HL-60/S4 treated with phorbol 12-myristate 13-acetate at 8.2 ng/mL for 4 days and 3 days (cell line): Measurements from ENCODE around the gene GPR141.

Source experiments
- in situ Hi-C: fragments of 300-500 bp; cut with MboI; formaldehyde crosslinking; loops from 2 replicates; pipeline ENCODE4 v1.15.0; 2022; ENCODE audit warnings: low sequenced_read_pairs

Gene GPR141

GRCh38 chr7:37729181-37729580 is 45.6 kb downstream of the GPR141 start:
- in situ Hi-C loops, result loop anchor here (25.0 kb wide), 1 partner anchor 92 kb away; no protein-coding TSS in a partner anchor

GRCh38 chr7:37730501-37730900 is 46.9 kb downstream of the GPR141 start:
- in situ Hi-C loops, result loop anchor here (25.0 kb wide), 1 partner anchor 93 kb away; no protein-coding TSS in a partner anchor

DNA sequence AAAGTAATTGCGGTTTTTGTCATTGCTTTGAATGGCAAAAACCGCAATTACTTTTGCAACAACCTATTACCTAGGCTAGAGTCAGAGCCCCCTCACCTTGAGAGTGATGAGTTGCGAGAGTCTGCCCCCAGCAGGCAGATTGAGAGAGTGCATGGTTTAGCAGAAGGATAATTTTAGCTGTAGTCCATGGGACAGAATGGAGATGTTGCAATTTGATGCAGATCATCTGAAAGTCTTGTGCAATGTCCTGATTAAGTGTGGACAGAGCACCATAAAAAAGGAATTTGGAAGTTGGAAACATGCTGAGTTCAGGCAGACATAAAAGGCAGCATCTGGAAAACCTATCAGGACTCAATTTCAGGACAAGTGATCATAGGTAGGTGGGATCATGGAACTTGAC is 48.7 kb downstream of the GPR141 start:
- in situ Hi-C loops, result loop anchor here (25.0 kb wide), 1 partner anchor 95 kb away; no protein-coding TSS in a partner anchor

DNA sequence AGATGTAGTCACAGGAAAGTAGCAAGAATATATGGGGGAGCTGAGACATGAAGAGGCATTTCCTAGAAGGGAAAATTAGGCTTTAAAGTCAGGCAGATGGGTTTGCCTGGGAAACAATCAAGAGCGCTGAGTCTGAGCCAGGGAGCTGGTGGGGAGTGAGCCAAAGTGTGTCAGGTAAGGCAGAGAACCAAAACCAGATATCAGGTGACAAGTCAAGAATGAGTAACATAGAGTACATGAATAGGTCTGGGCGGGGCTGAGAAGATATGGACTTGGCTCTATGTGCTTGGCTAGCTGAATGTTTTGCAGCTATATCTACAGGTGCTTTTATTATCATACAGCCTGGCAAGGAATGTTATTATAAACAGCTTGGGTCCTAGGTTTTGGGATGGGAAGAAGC is 49.3 kb downstream of the GPR141 start:
- in situ Hi-C loops, result loop anchor here (25.0 kb wide), 1 partner anchor 96 kb away; no protein-coding TSS in a partner anchor

- in situ Hi-C loops, result loop anchor here (25.0 kb wide), 1 partner anchor 98 kb away; no protein-coding TSS in a partner anchor
These were observed 51.6 kb downstream of the GPR141 start for GRCh38 chr7:37735196-37735595.

DNA sequence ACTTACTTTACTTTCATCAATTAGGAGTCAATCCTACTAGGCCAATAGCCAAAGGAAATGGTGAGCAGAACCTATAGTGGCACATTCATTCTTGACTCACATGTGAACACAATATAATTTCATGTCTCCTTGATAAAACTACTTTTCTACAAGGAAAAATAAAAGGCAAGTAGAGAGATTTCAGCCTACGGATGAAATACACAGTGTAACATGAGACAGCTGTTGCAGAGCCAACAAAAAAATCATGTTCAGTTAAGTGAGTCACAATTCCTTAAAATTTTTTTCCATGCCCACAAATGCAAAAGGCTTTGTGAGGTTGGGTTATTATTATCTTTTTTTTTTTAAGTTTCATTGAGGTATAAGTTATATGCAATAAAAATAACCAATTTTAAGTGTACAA is 54.8 kb downstream of the GPR141 start:
- in situ Hi-C loops, result loop anchor here (25.0 kb wide), 1 partner anchor 101 kb away; no protein-coding TSS in a partner anchor

- in situ Hi-C loops, result loop anchor here (25.0 kb wide), 1 partner anchor 103 kb away; no protein-coding TSS in a partner anchor
These were observed 56.8 kb downstream of the GPR141 start for GRCh38 chr7:37740398-37740797.

DNA sequence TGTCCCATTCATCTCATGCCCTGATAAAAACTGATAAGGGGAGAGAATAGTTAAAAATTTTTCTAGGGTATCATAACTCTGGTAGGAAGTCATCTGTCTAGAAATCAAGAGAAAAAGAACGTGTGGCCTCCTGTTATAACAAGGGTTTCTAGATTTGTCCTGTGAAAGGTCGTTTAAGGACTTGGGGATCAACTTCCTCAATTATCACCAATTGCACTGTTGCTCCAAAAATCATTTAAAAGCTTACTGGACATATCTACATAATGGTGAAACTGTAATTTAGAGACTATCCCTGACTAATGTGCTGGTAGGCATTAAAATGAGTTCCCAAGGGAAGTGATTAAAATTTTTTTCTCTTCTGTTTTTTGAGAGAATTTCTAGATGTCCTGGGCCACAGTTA is 58.2 kb downstream of the GPR141 start:
- in situ Hi-C loops, result loop anchor here (25.0 kb wide), 1 partner anchor 104 kb away; no protein-coding TSS in a partner anchor

- in situ Hi-C loops, result no loop called here
These were observed 67.5 kb downstream of the GPR141 start for GRCh38 chr7:37751096-37751495.

- in situ Hi-C loops, result no loop called here
These were observed 70.0 kb downstream of the GPR141 start for GRCh38 chr7:37753398-37754050.

- in situ Hi-C loops, result no loop called here
These were observed 73.4 kb downstream of the GPR141 start for GRCh38 chr7:37756797-37757551.

DNA sequence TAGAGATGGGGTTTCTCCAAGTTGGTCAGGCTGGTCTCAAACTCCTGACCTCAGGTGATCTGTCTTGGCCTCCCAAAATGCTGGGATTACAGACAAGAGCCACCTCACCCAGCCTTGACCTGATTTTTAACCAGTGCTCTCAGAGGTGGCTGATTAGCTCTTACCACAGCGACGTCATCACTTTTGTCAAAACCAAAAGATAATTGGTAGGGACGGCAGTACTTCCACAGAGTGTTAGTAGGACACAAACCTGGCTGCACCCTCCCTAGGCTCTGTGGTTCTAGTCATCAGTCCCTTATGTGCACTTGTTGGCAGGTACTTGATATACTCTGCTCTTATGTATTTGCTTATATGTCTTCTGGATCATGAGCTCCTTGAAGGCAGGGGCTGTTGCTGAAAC is 74.0 kb downstream of the GPR141 start:
- in situ Hi-C loops, result no loop called here

DNA sequence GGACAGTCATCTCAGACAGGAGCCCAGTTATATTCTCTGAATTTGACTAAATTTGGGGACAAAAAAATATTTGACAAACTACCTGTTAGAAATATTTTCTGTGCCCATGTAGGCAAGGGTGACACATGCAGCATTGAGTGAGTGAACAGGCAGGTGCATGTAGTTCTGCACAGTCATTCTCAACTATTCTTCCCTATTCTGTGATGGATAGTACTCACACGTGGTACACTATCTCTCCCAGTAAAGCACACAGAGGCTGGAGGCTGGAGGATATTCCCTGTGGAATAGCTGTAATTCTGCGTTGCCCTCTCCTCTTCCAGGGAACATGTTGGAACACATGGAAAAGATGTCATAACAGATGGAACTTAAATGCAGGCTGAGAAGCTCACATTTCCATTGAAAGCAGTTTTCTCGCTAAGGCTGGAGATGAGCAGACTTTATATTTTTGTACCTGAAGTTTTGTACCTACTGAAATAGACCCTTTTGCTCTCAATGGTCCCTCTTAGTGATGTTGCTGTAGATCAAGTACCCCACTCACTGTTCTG is 75.0 kb downstream of the GPR141 start:
- in situ Hi-C loops, result no loop called here

DNA sequence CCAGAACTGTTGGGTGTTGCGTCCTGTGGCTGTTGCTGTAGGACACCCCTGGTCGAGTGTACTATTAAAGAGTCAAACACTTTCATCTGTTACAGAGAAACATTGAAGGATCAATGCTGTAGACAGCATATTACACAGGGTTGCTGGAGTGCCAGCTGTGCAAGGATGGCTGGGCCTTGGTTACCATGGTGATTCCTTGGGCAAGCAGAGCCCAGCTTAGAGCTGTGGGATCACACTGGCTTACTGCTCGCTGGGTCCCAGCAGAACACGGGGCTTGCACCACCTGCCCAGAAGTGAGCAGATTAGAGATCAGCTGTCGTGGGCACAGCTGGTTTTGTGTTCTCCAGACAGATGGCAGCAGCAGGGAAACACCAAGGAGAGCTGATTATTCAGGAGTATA is 76.0 kb downstream of the GPR141 start:
- in situ Hi-C loops, result no loop called here

DNA sequence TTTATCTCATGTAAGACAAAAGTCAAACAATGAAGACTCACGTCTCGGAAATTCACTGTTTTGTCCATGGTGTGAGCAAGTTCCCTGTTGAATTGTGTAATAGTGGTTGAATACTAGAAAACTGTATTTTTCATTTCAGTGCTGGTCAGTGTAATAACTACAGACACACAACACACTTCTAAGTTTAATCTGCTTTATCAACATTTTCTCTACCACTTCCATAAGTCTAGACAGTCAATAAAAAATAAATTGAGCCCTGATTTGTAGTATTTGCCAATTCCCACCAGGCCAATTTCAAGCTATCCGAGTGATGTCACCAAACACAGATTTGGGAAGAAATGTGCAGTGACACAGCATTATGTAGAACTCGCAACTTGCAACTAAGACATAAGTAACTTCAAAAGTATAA is 81.9 kb downstream of the GPR141 start:
- in situ Hi-C loops, result no loop called here

- in situ Hi-C loops, result no loop called here
These were observed 82.4 kb downstream of the GPR141 start for GRCh38 chr7:37765872-37766525.

DNA sequence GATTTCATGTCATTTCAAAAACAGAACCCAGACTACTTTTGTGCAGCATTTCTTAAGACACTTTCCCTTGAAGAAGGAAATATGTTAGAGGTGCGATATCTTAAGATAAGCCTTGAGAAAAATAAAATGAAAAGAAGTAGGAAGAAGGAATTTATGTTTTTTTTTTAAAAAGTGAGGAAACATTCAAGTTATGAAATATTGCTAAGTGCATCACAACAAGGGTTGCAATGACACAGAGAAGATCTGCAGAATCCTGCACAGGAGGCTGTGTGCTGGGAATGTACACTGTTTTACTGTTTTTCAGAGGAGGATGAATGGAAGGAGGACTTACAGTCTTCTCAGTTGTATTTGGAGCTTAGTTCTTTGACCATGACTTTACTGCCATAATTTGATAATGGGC is 85.0 kb downstream of the GPR141 start:
- in situ Hi-C loops, result no loop called here

- in situ Hi-C loops, result no loop called here
These were observed 85.7 kb downstream of the GPR141 start for GRCh38 chr7:37769291-37769690.

- in situ Hi-C loops, result no loop called here
These were observed 86.2 kb downstream of the GPR141 start for GRCh38 chr7:37769726-37770125.

DNA sequence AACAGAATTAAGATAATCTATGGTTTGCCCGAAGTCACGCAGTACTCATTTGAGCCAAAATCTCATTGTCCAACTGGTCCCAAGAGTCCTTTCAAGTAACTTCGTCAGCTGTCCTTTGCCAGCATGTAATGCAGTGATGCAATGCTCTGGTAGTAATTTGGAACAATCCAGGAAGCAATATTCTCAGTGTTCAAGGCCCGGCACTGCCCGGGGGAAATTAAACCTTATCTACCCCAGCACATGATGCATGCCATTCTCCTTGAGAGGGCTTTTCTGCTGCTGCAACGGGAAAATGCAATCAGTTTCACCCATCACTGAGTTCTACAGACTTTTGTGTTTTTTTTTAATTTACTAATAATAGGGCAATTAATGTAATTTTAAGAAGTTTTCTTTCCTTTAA is 87.3 kb downstream of the GPR141 start:
- in situ Hi-C loops, result no loop called here

GRCh38 chr7:37771342-37771741 is 87.8 kb downstream of the GPR141 start:
- in situ Hi-C loops, result no loop called here
